Gastrocnemius medialis (tissue), 4 donors: ENCODE data around the gene LITAF.

Source experiments
- POLR2A ChIP-seq, 2 donors: fragments of 450-650 bp; IDR thresholded peaks; one replicate each; pipeline ENCODE4 v1.6.1; 2017; ENCODE audit warnings: antibody characterized with exemption in 2 of 2, mild to moderate bottlenecking in 2 of 2, moderate library complexity in 2 of 2
- TF ChIP-seq, protein P1 (sequence below), 5 experiments: fragments of 450-650 bp in 3 of 5; fragments of 200-600 bp in 2 of 5; sonication (generic) in 2 of 5; IDR thresholded peaks in 4 of 5; conservative IDR thresholded peaks in 1 of 5; 1 replicate in 4 of 5; 2 replicates in 1 of 5; pipeline ENCODE4 v1.5.1; 2016 to 2019; ENCODE audit warnings: antibody characterized with exemption in 5 of 5, mild to moderate bottlenecking in 3 of 5, moderate library complexity in 3 of 5

- no peak for TF ChIP-seq POLR2A (IDR thresholded peaks at IDR 0.05)
- TF ChIP-seq, protein P1, sequence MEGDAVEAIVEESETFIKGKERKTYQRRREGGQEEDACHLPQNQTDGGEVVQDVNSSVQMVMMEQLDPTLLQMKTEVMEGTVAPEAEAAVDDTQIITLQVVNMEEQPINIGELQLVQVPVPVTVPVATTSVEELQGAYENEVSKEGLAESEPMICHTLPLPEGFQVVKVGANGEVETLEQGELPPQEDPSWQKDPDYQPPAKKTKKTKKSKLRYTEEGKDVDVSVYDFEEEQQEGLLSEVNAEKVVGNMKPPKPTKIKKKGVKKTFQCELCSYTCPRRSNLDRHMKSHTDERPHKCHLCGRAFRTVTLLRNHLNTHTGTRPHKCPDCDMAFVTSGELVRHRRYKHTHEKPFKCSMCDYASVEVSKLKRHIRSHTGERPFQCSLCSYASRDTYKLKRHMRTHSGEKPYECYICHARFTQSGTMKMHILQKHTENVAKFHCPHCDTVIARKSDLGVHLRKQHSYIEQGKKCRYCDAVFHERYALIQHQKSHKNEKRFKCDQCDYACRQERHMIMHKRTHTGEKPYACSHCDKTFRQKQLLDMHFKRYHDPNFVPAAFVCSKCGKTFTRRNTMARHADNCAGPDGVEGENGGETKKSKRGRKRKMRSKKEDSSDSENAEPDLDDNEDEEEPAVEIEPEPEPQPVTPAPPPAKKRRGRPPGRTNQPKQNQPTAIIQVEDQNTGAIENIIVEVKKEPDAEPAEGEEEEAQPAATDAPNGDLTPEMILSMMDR (IDR thresholded peaks at IDR 0.05 in 4 of 5, conservative IDR thresholded peaks at IDR 0.05 in 1 of 5): no peak
Measured at GRCh38 chr16:11557801-11558200, 28.9 kb downstream of the LITAF start.
